GM18867 (cell line): ENCODE results near the gene RNF187.
"Not testable (repeated sequence)": the region's sequence is repeated elsewhere in the genome, so short reads cannot be mapped to it uniquely, and the experiment has no call there.

Source experiments
- ATAC-seq: cut with Tn5 transposase; IDR thresholded peaks from one replicate; pipeline ENCODE4 v1.9.1; 2021; ENCODE audit warnings: mild to moderate bottlenecking, moderate library complexity; ENCODE audit not compliant: unreplicated experiment

RNF187 gene

DNA sequence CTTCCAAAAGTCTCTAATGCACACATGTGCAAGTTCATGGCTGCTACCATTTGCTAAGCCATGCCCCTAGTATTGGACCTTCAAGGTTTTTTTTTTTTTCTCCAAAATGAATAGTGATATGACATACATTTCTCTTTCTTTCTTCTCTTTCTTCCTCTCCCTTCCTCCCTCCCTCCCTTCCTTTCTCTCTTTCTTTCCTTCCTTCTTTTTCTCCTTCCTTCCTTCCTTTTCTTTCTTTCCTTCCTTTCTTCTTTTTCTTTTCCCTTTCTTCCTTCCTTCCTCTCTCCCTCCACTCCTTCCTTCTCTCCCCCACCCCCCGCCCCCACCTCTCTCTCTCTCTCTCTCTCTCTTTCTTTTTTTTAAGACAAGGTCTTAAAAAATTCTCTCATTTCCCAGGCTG is 3.4 kb upstream of the RNF187 start:
- no peak for ATAC-seq

DNA sequence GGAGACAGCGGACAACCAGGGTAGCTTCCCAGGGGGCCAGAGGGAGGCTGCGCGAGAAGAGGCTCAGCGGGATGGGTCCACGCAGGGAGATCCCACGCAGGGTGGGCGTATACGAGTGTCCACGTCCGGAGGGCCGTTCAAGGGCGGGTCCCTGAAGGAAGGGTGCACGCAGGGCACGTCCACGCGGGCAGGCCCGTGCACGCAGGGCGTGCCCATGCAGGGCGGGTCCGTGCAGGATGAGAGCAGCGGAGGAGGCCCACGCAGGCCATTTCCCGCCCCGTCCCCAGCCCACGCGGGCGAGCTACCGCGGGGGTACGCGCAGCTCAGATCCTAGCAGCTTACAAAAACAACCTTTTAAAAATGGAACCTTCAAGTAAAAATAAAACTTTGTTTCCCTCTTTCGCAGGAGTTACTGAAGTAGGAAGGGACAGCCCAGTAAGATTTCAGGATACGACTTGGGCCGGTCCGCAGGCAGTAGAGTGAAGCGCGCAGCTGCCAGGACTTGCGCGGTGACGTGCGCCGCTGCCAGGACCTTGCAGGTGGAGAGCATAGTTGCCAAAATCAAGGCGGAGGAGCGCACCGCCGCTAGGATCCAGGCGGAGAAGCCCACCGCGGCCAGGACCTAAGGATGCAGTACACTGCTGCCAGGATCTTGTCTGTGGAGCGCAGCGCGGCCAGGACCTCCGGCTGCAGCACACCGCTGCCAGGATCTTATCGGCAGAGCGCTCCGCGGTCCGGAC is 416 bp upstream of the RNF187 start:
- peak; percentile 63 for ATAC-seq

DNA sequence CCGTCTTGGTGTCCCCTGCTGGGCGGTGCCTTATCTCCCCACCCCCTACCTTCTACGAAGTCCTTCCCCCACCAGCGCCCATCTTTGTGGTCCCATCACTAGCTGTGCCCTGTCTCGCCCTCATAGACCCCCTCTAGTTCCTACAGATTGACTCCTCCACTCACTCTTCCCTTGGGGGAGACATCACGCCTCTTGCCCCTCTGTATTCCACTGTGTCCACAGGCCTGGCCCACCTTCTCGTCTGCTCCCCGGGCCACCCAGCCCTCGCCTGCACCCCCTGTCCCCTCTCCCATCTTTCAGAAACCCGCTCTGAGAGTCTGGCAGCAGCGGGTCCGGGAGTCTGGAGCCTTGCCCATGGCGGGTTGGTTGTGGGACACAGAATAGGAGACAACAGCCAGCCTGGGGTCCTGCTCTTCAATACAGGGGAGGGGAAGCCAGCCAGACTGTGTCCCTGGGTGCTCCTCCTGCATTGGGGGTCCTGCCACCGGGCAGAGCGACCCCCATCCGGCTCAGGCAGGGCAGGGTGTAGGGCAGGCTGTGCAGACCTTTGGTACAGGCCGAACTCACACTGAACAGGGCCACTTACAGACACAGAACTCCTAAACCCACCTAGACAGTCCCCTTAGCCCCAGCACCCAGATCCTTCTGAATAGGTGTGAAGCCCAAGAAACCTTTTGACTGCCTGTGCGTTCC is 1.1 kb downstream of the RNF187 start:
- ATAC-seq, result no peak

DNA sequence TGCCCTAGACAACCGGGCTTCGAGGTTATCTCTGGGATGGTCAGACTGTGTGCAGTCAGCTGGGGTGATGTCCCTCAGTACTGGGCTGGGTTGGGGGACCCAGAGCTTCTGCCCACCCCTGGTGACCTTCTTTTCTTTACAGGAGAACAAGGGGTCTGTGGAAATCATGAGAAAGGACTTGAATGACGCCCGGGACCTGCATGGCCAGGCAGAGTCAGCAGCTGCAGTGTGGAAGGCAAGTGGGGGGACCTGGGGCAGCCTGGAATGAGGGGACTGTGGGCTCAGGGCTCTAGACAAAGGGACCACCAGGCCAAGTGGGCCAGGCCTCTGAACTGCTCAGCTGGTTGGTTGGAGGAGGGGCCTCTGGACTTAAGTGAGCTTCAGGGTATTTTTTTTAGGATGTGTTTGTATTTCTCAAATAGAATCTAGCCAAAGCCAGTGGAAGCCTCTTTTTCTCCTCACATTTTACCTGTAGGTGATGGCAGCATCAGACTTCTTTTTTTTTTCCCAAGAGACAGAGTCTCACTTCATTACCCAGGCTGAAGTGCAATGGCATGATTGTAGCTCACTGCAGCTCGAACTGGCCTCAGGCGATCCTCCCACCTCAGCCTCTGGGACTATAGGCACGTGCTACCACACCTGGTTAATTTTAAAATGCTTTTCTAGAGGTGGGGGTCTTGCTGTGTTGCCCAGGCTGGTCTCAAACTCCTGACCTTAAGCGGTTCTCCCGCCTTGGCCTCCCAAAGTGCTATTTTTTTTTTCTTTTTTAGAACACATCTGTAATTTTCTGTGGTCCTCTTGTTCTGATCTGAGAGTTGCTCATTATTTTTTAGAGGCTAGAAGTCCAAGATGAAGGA is 1.9 kb downstream of the RNF187 start:
- no peak for ATAC-seq

DNA sequence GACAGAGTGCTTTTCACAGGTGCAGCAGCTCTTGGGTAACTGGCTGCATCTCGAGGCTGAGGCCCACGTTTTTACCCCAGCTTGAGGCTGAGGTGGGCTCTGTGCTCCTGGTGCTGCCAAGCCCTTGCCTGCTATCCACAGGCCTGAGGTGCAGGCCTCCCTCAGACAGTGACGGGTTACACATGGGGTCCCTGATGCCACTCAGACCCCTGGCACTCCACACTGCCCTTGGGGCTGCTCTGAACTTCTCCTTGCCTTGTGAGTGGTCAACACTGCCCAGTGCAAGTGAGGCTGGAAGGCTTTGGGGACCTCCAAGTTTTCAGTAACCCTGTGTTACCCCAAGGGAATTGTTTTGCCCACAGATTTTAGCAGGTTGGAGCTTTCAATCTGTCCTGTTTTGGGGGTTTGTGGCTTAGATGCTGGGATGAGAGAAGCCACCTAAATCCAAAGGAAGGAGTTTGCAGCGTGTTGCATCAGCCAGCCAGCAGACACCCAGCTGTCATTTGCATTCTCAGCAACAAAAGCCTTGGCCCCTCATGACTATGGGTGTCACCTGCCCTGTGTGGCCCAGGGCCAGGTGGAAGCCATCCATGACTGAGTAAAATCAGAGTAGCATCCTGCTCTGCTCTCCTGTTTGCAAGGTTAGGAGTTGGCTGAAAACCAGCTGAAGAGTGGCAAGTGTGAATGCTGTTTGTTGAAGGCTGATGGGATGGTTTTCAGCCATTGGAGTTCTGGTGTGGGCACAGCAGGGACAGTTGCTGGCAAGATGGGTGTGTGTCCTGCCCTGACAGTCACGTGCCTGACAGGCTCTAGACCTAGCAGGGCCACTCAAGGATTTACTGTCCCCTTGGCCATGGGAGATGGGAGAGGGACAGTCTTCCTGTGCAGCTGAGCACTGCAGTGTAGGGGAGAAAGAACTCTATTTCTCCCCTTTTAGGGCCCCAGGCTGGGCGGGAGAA is 3.2 kb downstream of the RNF187 start:
- ATAC-seq, result no peak

DNA sequence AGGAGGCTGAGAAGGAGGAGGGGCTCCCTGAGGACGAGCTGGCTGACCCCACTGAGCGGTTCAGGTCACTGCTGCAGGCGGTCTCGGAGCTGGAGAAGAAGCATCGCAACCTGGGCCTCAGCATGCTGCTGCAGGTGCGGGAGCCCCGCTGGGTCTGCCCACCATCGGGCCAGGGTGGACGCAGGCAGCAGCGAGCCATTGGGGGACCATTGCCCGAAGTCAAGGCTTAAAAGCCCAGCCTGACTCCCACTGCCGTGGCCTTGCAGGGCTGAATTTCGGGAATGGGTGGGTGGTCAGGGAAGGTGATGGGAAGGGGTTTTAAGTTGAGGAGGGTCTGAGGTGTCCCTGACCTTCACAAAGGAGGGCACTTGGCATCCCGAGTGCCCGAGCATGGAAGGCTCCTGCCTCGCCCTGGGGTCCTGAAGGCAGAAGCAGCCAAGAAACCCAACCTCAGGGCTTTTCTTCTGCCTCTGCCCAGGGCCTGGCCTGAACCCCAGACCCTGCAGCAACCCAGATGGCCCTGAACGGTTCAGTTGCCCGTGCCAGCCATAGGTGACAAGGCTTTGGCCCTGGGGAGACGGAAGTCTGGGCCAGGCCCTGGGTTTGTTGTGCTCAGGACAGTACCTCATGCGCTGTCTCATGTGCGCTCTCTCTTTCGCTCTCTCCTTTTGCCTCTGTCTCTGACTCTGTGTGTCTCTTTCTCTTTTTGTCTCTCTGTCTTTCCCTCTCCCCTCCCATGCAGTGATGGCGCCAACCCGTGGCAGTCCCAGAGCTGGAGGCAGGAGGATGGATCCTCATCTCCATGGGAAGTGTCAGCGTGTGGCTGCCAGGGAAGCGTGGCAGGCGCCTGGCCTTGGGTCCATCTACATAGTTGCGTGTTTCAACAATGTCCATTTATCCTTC is 6.2 kb downstream of the RNF187 start:
- ATAC-seq, result no peak

DNA sequence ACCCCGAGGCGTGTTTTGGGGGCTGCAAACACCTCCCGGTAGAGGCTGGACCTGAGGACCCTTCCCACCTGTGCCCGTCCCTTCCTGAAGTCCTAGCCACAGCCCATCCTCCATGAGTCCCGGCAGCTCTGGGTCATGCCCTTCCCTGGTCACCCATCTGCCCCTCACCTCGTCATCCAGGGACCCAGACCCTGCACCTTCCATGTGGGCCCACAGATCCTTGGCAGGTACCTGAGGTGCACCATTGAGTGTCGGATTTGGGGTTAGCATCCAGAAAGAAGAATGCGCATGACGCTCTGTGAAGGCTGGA is 6.8 kb downstream of the RNF187 start:
- ATAC-seq, result no peak

DNA sequence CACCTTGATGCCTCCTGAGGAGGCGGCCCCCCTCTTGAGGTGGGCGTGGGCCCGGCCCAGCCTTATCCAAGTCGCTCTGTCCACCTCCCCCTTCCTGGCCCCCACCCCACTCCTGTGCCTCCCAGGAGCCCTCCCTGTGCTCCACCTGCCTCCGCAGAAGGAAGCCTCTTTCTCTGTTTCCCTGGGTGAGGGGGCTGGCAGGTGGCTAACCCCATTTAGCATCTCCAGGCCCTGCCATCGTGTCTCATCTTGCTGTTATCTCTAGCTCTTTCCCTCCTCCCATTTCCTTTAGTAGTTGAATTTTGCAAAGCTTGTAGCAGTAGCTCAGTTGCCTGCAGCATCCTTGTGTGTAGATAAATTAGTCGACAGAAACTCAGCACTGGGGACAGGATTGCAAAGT is 7.2 kb downstream of the RNF187 start:
- ATAC-seq, result no peak

DNA sequence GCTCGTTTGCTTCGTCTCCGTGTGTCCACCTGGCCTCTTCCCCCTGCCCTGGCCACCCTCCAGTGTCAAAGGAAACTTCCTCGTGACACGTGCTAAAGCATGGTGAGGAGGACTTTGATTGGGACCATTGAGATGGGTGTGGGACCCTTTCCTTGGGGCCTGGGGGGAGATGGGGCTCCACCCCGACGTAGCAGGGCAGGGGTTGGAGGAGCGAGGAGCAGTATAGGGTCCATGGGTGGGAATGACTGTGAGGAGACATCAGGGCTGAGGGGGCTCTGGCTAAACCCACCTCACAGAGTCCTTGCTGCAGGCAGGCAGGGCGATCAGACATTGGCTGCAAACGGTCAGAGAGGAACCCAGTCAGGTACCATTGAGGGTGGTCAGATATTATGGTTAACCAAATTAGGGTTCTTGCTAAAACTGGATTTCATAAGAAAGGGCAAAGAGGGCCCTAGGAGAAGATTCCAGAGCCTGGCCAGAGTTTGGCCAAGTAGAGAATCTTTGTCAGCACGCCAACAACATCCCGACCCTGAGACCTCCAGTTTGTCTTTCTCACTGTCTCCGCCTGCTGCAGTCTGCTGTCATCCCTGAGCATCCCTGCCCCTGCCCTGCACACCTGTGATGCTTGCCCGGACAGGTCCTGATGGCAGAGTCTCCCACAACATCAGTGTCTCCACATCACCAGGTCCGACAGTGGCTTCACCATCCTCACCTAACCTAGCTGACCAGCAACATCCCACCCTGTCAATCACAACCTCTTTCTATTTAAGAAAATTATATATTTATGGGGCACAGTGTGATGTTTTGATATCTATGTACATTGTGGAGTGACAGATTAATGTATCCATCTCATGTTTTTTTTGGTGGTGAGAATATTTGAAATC is 8.0 kb downstream of the RNF187 start:
- ATAC-seq, result no peak

DNA sequence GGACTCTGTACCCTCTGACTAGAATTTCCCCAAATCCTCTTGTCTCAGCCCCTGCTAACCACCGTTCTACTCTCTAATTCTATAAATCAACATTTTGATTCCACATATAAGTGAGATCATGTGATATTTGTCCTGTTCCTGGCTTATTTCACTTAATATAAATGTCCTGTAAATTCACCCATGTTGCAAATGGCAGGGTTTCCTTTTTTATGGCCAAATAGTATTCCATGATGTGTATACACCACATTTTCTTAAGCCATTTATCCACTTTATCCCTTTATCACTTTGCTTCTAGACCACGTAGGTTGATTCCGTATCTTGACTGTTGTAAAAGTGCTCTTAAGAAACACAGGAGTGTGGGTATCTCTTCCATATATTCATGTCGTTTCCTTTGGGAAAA is 8.9 kb downstream of the RNF187 start:
- ATAC-seq, result no peak

DNA sequence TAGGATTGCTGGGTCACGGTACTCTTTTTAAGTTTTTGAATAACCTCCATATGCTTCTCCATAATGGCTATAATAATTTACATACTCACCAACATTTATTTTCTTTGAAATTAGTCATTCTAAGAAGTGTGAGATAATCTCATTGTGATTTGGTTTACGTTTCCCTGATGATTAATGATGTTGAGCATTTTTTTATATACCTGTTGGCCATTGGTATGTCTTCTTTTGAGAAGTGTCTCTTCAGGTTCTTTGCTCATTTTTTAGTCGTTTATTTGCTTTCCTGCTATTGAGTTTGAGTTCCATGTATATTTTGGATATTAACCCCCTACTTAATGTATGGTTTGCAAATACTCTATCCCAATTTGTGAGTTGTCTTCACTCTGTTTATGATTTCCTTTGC is 9.3 kb downstream of the RNF187 start:
- no peak for ATAC-seq

DNA sequence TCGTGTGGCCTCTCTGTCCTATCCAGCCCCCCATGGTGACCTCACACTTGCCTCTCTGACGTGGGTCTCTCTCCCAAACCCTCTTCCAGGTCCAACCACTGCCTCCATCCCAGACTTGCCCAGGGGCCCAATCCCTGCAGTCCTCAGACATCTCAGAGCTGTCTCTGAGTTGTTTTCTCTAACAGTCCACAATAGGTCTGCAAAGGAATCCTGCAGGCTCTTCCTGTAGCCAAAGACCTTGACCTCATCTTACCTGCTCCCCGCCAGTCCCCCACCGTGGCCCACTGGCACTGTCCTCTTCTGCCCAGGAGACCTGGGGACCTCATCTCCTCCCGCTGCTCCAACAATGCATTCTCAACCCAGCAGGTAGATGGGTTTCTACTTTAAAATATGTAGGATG is 10.0 kb downstream of the RNF187 start:
- no peak for ATAC-seq

DNA sequence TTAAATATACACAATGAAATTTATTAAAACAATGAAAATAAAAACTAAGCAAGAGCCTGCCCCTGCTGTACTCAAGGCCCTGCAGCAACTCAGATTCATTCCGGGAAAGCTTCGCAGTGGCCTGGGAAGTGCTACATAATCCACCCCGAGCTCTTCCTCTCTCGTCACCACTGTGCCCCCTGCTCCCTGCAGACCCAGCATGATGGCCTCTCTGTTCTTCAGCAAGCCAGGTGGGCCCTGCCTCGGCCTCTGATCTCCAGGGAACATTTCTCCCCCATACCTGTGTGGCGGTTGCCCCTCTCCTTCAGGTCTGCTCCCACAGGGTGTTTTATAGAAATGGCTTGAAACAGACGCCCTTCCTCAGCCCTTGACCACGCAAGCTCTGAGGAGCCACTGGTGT is 10.6 kb downstream of the RNF187 start:
- no peak for ATAC-seq

DNA sequence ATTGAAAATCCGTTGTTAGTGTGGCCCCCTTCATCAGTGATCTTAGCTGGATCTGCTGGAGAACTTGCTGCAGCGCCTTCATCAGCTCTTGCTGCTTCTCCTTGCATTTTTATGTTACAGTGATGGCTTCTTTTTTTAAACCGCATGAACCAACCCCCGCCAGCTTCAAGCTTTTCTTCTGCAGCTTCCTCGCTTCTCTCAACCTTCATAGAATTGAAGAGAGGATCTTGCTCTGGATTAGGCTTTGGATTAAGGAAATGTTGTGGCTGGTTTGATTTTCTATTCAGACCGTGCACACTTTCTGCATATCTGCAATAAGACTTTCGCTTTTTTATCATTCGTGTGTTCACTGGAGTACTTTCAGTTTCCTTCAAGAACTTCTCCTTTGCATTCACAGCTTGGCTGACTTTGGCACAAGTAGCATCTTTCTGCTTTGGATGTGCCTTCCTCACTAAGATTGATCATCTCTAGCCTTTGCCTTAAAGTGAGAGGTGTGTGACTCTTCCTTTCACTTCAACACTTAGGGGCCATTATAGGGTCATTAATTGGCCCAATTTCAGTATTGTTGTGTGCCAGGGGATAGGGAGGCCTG is 13.1 kb downstream of the RNF187 start:
- no peak for ATAC-seq

DNA sequence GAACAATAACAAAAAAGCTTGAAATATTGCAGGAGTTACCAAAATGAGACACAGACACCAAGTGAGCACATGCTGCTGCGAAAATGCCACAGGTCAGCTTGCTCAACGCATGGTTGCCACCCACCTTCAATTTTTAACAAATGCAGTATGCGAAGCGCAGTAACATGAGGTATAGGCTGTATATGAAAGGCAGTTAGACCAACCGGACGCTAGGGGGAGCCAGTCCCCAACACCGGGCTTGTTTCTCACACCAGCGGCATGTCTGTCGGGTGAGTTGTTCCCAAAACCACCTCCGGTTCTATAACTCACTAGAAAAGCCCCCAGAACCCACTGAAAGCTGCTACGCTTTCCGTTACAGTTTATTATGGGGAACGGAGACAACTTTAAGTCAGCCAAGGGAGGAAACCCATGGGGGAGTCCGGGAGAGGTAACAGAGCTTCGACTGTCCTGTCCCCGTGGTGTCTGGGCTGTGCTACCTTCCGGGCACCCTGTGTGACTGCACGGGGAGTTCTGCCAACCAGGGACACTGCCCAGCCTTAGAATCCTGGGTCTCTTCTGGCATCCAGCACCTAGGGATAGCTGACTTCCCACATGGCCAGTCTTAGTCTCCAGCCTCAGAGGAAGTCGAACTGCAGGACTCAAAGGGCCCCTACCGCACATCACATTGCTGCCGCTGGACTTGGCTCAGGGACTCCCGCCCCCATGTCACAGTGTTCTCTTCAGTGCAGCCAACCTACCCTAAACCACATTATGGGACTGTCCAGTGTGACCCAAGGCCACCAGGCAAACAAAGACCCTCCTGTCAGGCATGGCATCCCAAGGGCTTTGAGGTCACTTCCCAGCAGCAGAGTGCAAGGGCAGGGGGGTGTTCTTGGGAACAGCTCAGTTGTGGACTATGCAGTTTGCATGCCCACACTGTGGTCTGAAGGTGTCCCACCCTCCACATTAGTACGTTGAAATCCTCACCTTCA is 14.0 kb downstream of the RNF187 start:
- ATAC-seq, result peak; percentile 95

DNA sequence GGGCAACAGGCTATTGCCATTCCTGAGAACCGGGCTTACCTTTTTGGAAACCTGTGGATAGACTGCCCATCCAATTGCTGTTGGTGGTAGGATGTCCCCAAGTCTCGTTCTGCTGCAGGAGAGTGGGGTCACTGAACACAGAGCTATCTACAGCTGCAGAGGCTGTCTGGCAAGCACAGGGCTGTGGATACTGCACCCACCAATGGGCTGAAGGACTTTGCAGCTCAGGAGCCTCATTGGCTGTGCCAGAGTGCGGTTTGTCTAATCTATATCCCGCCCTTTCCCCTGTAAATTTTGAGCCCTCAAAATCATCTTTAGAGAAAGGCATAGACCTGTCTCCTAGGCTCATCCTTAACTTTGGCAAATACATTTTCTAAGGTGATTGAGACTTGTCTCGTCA is 15.3 kb downstream of the RNF187 start:
- no peak for ATAC-seq

DNA sequence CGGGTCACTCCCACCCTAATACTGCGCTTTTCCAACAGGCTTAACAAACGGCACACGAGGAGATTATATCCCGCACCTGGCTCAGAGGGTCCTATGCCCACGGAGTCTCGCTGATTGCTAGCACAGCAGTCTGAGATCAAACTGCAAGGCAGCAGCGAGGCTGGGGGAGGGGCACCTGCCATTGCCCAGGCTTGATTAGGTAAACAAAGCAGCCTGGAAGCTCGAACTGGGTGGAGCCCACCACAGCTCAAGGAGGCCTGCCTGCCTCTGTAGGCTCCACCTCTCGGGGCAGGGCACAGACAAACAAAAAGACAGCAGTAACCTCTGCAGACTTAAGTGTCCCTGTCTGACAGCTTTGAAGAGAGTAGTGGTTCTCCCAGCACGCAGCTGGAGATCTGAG is 18.8 kb downstream of the RNF187 start:
- ATAC-seq, result not testable (repeated sequence)
